ENCODE results near the gene PTPRN. TPM values are rescaled to one million over a fixed set of nuclear protein-coding genes. Genes with fewer than 3 reads are reported as not detected.

The PTPRN gene
- total RNA-seq, 2 donors from 2014 or later = 0.44 to 1.1 TPM

DNA sequence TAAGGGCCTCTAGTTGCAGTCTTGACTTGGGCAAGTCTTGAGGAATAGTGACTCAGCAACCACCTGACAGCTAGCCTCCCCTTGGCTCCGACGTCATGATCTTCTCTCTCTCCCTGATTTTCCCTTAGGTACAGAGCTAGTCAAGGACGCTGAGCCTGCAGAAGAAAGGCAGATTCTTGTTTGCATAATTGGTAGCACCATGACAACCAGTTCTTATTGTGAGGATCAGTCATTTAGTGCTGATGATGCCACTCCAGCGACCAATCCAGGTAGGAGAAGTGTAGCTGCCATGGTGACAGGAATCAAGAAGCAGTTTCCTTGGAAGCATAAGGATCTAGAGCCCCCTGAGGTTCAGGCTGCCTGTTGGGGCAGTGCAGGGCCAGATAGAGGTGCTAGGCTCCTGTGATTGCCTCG, 26.2 kb upstream of the PTPRN start:
- no peak overlapping the region for H3K9ac ChIP-seq (ENCODE audit: extremely low read depth, low read length, poor library complexity, severe bottlenecking)
- no peak overlapping the region for H3K27ac ChIP-seq (ENCODE audit: low read depth, low read length)
- peaks cover 86% of the 10 kb centered on the region for H3K27me3 ChIP-seq (ENCODE audit: control insufficient read depth, insufficient read depth, low read length, poor library complexity, severe bottlenecking)
- H3K9me3 ChIP-seq (ENCODE audit: control insufficient read depth, low read length) = no peaks in the 10 kb centered on the region
- no peaks in the 10 kb centered on the region for H3K4me1 ChIP-seq (ENCODE audit: control insufficient read depth, insufficient read depth, low read length)
- no peaks in the 10 kb centered on the region for H3K9me3 Mint-ChIP-seq
- H3K36me3 ChIP-seq (ENCODE audit: control insufficient read depth, insufficient read depth, low read length) = no peaks in the 10 kb centered on the region
- H3K4me1 Mint-ChIP-seq = no peaks in the 10 kb centered on the region
- H3K27ac Mint-ChIP-seq = no peak overlapping the region
- H3K4me3 Mint-ChIP-seq = no peak overlapping the region
- no peak overlapping the region for H3K4me3 ChIP-seq (ENCODE audit: low read length)
- DNase-seq = no peak
- H3K27me3 Mint-ChIP-seq (ENCODE audit: insufficient read depth) = peaks cover 83% of the 10 kb centered on the region
- no peaks in the 10 kb centered on the region for H3K36me3 Mint-ChIP-seq (ENCODE audit: low read depth)
- TF ChIP-seq, protein P1, sequence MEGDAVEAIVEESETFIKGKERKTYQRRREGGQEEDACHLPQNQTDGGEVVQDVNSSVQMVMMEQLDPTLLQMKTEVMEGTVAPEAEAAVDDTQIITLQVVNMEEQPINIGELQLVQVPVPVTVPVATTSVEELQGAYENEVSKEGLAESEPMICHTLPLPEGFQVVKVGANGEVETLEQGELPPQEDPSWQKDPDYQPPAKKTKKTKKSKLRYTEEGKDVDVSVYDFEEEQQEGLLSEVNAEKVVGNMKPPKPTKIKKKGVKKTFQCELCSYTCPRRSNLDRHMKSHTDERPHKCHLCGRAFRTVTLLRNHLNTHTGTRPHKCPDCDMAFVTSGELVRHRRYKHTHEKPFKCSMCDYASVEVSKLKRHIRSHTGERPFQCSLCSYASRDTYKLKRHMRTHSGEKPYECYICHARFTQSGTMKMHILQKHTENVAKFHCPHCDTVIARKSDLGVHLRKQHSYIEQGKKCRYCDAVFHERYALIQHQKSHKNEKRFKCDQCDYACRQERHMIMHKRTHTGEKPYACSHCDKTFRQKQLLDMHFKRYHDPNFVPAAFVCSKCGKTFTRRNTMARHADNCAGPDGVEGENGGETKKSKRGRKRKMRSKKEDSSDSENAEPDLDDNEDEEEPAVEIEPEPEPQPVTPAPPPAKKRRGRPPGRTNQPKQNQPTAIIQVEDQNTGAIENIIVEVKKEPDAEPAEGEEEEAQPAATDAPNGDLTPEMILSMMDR (conservative IDR thresholded peaks at IDR 0.05) = peak; percentile 18
- WGBS, 2 experiments (ENCODE audit: insufficient coverage in 1 of 2, insufficient read length in 1 of 2) = 46 to 61% methylated on average over 5 of the region's 5 CpGs

DNA sequence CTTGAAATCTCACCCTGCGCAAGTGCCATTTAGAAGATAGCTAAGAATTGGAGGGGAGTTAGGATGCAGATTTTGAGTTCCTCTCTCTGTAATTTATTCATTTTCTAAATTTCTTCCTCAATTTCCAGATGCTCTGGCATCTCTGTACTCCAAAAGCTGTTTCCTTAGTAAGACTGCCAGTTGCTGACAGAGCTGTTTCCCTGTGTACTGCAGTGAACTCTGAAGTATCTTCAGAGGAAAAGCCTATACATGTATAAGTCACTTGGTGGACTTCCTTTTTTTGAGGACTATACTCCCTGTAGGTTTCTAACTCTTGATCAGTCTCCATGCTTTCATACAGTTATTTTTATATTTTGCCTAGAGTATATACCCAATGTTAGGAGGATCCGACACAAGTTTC, 24.9 kb upstream of the PTPRN start:
- peaks cover 89% of the 10 kb centered on the region for H3K27me3 ChIP-seq (ENCODE audit: control insufficient read depth, insufficient read depth, low read length, poor library complexity, severe bottlenecking)
- H3K9me3 ChIP-seq (ENCODE audit: control insufficient read depth, low read length) = no peaks in the 10 kb centered on the region
- H3K36me3 Mint-ChIP-seq (ENCODE audit: low read depth) = no peaks in the 10 kb centered on the region
- no peaks in the 10 kb centered on the region for H3K36me3 ChIP-seq (ENCODE audit: control insufficient read depth, insufficient read depth, low read length)
- no peak overlapping the region for H3K9ac ChIP-seq (ENCODE audit: extremely low read depth, low read length, poor library complexity, severe bottlenecking)
- peaks cover 86% of the 10 kb centered on the region for H3K27me3 Mint-ChIP-seq (ENCODE audit: insufficient read depth)
- H3K27ac Mint-ChIP-seq = no peak overlapping the region
- H3K9me3 Mint-ChIP-seq = no peaks in the 10 kb centered on the region
- H3K4me3 ChIP-seq (ENCODE audit: low read length) = no peak overlapping the region
- TF ChIP-seq, protein P1 (conservative IDR thresholded peaks at IDR 0.05) = no peak
- no peaks in the 10 kb centered on the region for H3K4me1 ChIP-seq (ENCODE audit: control insufficient read depth, insufficient read depth, low read length)
- 80 to 93% methylated on average over 1 to 2 of the region's 2 CpGs for WGBS, 2 experiments (ENCODE audit: insufficient coverage in 1 of 2, insufficient read length in 1 of 2)
- H3K4me1 Mint-ChIP-seq = no peaks in the 10 kb centered on the region
- H3K27ac ChIP-seq (ENCODE audit: low read depth, low read length) = no peak overlapping the region
- DNase-seq = no peak
- H3K4me3 Mint-ChIP-seq = no peak overlapping the region

DNA sequence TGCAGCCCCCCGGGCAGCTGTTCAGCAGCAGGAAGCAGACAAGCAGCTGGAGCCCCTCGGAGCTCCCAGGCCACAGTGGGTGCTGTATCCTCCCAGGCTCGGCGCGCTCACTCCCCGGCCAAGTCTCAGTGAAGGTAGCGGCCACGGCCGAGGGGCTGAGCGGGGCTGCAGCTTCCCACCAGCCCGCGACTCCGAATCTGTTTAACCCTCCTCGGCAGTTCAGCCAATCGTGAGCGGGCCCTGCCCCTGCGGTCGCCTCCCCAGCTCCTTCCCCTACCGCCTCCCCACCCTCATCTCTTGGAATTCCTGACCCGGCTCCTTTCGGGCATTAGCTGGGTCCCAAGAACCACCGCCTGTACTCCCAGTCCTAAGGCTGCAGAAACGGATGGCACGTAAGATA, 23.3 kb upstream of the PTPRN start, which contains the start of gene RESP18:
Gene RESP18 (minus strand): TSS at position 203 of the 400 bp plus-strand sequence.
- DNase-seq = peak; percentile 71
- no peak within 1 kb of the TSS for H3K4me3 ChIP-seq (ENCODE audit: low read length)
- TF ChIP-seq, protein P1 (conservative IDR thresholded peaks at IDR 0.05) = no peak
- no peak within 1 kb of the TSS for H3K27ac Mint-ChIP-seq
- H3K4me1 Mint-ChIP-seq = no peaks in the 10 kb centered on the region
- no peaks in the 10 kb centered on the region for H3K9me3 ChIP-seq (ENCODE audit: control insufficient read depth, low read length)
- no peak within 1 kb of the TSS for H3K4me3 Mint-ChIP-seq
- WGBS, 2 experiments (ENCODE audit: insufficient coverage in 1 of 2, insufficient read length in 1 of 2) = 25 to 41% methylated on average over 17 to 24 of the region's 24 CpGs
- H3K27me3 ChIP-seq (ENCODE audit: control insufficient read depth, insufficient read depth, low read length, poor library complexity, severe bottlenecking) = peaks cover 97% of the 10 kb centered on the region
- H3K9me3 Mint-ChIP-seq = no peaks in the 10 kb centered on the region
- H3K36me3 ChIP-seq (ENCODE audit: control insufficient read depth, insufficient read depth, low read length) = no peaks in the 10 kb centered on the region
- no peak within 1 kb of the TSS for H3K27ac ChIP-seq (ENCODE audit: low read depth, low read length)
- no peak within 1 kb of the TSS for H3K9ac ChIP-seq (ENCODE audit: extremely low read depth, low read length, poor library complexity, severe bottlenecking)
- H3K4me1 ChIP-seq (ENCODE audit: control insufficient read depth, insufficient read depth, low read length) = no peaks in the 10 kb centered on the region
- peaks cover 90% of the 10 kb centered on the region for H3K27me3 Mint-ChIP-seq (ENCODE audit: insufficient read depth)
- H3K36me3 Mint-ChIP-seq (ENCODE audit: low read depth) = no peaks in the 10 kb centered on the region

All from endodermal cell (in vitro differentiated cells).